Loucy (cell line): Measurements from ENCODE around the gene LRRC75B.

Experiments
- H2AFZ ChIP-seq: fragments of 200-600 bp; sonication (generic); 2 replicates; pipeline ENCODE4 v1.6.0; 2016; ENCODE audit warnings: antibody characterized with exemption, mild to moderate bottlenecking, low read length, moderate library complexity
- H3F3A ChIP-seq: fragments of 200-600 bp; 2 replicates; pipeline ENCODE4 v1.6.0; 2016; ENCODE audit warnings: antibody characterized with exemption, low read depth, mild to moderate bottlenecking
- H3K27me3 ChIP-seq: fragments of 200-600 bp; sonication (generic); 2 replicates; pipeline ENCODE4 v1.6.1; 2014; ENCODE audit warnings: low read length, mild to moderate bottlenecking; ENCODE audit not compliant: insufficient read depth, poor library complexity, severe bottlenecking
- H3K36me3 ChIP-seq: fragments of 200-600 bp; sonication (generic); 2 replicates; pipeline ENCODE4 v1.6.1; 2016; ENCODE audit warnings: low read length; ENCODE audit not compliant: insufficient read depth
- H3K4me1 ChIP-seq: fragments of 200-600 bp; sonication (generic); 2 replicates; pipeline ENCODE4 v1.5.1; 2014; ENCODE audit warnings: low read length, mild to moderate bottlenecking; ENCODE audit not compliant: insufficient read depth, poor library complexity, severe bottlenecking
- H3K4me2 ChIP-seq: fragments of 200-600 bp; sonication (generic); 2 replicates; pipeline ENCODE4 v1.6.0; 2014; ENCODE audit warnings: antibody characterized with exemption, low read length, low read depth, mild to moderate bottlenecking; ENCODE audit not compliant: poor library complexity, severe bottlenecking
- H3K4me3 ChIP-seq: fragments of 200-600 bp; sonication (generic); 2 replicates; pipeline ENCODE4 v1.5.1; 2014; ENCODE audit warnings: low read length, mild to moderate bottlenecking, mixed read lengths; ENCODE audit not compliant: poor library complexity, severe bottlenecking
- H3K79me2 ChIP-seq: fragments of 200-600 bp; sonication (generic); 2 replicates; pipeline ENCODE4 v1.6.1; 2014; ENCODE audit warnings: low read length; ENCODE audit not compliant: insufficient read depth
- H3K9ac ChIP-seq: fragments of 200-600 bp; sonication (generic); 2 replicates; pipeline ENCODE4 v1.6.0; 2014; ENCODE audit warnings: mild to moderate bottlenecking, low read depth, low read length, moderate library complexity; ENCODE audit not compliant: poor library complexity, severe bottlenecking
- H3K9me2 ChIP-seq: fragments of 200-600 bp; sonication (generic); replicated peaks from 2 replicates; pipeline ENCODE4 v1.6.1; 2016; ENCODE audit warnings: low read depth, low read length, mixed read lengths
- H3K9me3 ChIP-seq: fragments of 200-600 bp; sonication (generic); 2 replicates; pipeline ENCODE4 v1.6.1; 2014; ENCODE audit warnings: mild to moderate bottlenecking, antibody characterized with exemption, low read length, low read depth; ENCODE audit not compliant: insufficient read depth
- H4K20me1 ChIP-seq: fragments of 200-600 bp; sonication (generic); 2 replicates; pipeline ENCODE4 v1.6.0; 2014; ENCODE audit warnings: antibody characterized with exemption, low read length, mild to moderate bottlenecking; ENCODE audit not compliant: insufficient read depth, poor library complexity, severe bottlenecking
- CTCF ChIP-seq: fragments of 200-600 bp; sonication (generic); conservative IDR thresholded peaks from 2 replicates; pipeline ENCODE4 v1.5.1; 2014; ENCODE audit warnings: mild to moderate bottlenecking, antibody characterized with exemption, low read length
- EZH2phosphoT487 ChIP-seq: fragments of 200-600 bp; IDR thresholded peaks from 2 replicates; pipeline ENCODE4 v1.6.1; 2018; ENCODE audit warnings: antibody characterized with exemption, mild to moderate bottlenecking, moderate library complexity, borderline replicate concordance

The LRRC75B gene

DNA sequence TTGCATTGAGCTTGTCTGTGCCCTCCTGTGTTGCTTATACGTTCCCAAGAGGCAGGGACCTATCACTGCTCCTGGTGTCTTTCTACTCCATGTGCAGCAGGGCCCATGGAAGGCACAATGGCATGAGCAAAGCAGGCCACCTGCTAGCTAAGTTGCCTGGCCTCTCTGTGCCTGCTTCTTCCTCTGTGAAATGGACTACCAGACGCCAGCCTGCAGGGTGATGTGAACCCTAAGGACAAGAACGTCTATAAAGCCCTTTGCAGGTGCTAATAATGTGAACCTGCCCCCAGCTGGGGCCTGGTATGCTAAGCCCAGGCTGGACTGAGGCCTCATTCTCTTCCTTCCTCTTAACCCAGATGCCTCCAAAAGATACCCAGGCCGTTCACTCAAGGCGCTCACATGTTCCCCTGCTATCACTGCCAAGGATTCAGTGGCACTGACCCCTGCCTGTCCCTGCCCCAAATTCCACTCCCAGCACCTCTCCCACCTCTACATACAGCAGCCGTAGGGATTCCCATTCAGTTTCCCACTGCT lies 41.9 kb downstream of the LRRC75B start:
- Histone ChIP-seq H4K20me1 (peaks cover 32% of the 10 kb centered on the region), H3K9ac (peak overlapping the region; percentile 38), H3K27me3 (peaks cover 4% of the 10 kb centered on the region), H3K4me3 (peak overlapping the region; percentile 17), H3F3A (no peaks in the 10 kb centered on the region), H3K36me3 (peaks cover 25% of the 10 kb centered on the region; the same call in 1 of the 2 replicates), H3K9me3 (no peaks in the 10 kb centered on the region), H3K79me2 (peaks cover 69% of the 10 kb centered on the region), H3K4me1 (peaks cover 32% of the 10 kb centered on the region), H3K9me2 (no peaks in the 10 kb centered on the region), H3K4me2 (peak overlapping the region; percentile 88), H2AFZ (no peak overlapping the region)
- TF ChIP-seq EZH2phosphoT487 (no peak), CTCF (no peak)

GRCh38 chr22:24550028-24550901 lies 42.6 kb downstream of the LRRC75B start:
- peaks cover 67% of the 10 kb centered on the region for H3K79me2 ChIP-seq
- H3K4me1 ChIP-seq: peaks cover 32% of the 10 kb centered on the region
- peaks cover 31% of the 10 kb centered on the region for H4K20me1 ChIP-seq

GRCh38 chr22:24548812-24549211 lies 44.1 kb downstream of the LRRC75B start:
- no peak overlapping the region for H3K9ac ChIP-seq
- no peaks in the 10 kb centered on the region for H3K9me3 ChIP-seq
- peaks cover 30% of the 10 kb centered on the region for H3K4me1 ChIP-seq
- TF ChIP-seq EZH2phosphoT487 (no peak), CTCF (no peak)
- peaks cover 55% of the 10 kb centered on the region for H3K79me2 ChIP-seq
- no peaks in the 10 kb centered on the region for H3F3A ChIP-seq
- peaks cover 21% of the 10 kb centered on the region for H4K20me1 ChIP-seq
- H3K27me3 ChIP-seq: no peaks in the 10 kb centered on the region
- H3K36me3 ChIP-seq: peaks cover 36% of the 10 kb centered on the region; the same call in 1 of the 2 replicates
- no peak overlapping the region for H2AFZ ChIP-seq
- H3K4me2 ChIP-seq: no peak overlapping the region
- H3K4me3 ChIP-seq: no peak overlapping the region
- H3K9me2 ChIP-seq: no peaks in the 10 kb centered on the region

More at GRCh38 chr22:24550028-24550901, 42.6 kb downstream of the LRRC75B start:
- H3K9me2 ChIP-seq: no peaks in the 10 kb centered on the region
- peak overlapping the region; percentile 88 for H3K4me2 ChIP-seq
- H3K36me3 ChIP-seq: peaks cover 25% of the 10 kb centered on the region; the same call in 1 of the 2 replicates
- TF ChIP-seq CTCF (no peak), EZH2phosphoT487 (no peak)
- peaks cover 4% of the 10 kb centered on the region for H3K27me3 ChIP-seq
- peak overlapping the region; percentile 38 for H3K9ac ChIP-seq
- no peak overlapping the region for H2AFZ ChIP-seq
- H3F3A ChIP-seq: no peaks in the 10 kb centered on the region
- H3K9me3 ChIP-seq: no peaks in the 10 kb centered on the region
- H3K4me3 ChIP-seq: peak overlapping the region; percentile 17
